Osteocyte (in vitro differentiated cells): ENCODE measurements around the gene PTPRN2. TPM values are rescaled to one million over a fixed set of nuclear protein-coding genes. Genes with fewer than 3 reads are reported as not detected.

Source experiments
- DNase-seq: peaks from one replicate; pipeline ENCODE4 v3.0.0; 2021; ENCODE audit warnings: mixed read lengths; ENCODE audit not compliant: unreplicated experiment; ENCODE audit errors: extremely low spot score
- H3K27ac Mint-ChIP-seq: one replicate; pipeline ENCODE4 v1.8.0; 2021; ENCODE audit warnings: mild to moderate bottlenecking, mixed read lengths; ENCODE audit not compliant: unreplicated experiment
- H3K27me3 Mint-ChIP-seq: one replicate; pipeline ENCODE4 v1.8.0; 2021; ENCODE audit warnings: mixed read lengths; ENCODE audit not compliant: unreplicated experiment
- H3K36me3 Mint-ChIP-seq: one replicate; pipeline ENCODE4 v1.8.0; 2021; ENCODE audit warnings: mixed read lengths; ENCODE audit not compliant: unreplicated experiment
- H3K4me1 Mint-ChIP-seq: one replicate; pipeline ENCODE4 v1.8.0; 2021; ENCODE audit warnings: mixed read lengths; ENCODE audit not compliant: unreplicated experiment
- H3K4me3 Mint-ChIP-seq: one replicate; pipeline ENCODE4 v1.8.0; 2021; ENCODE audit warnings: mild to moderate bottlenecking, moderate library complexity, mixed read lengths; ENCODE audit not compliant: unreplicated experiment
- H3K9me3 Mint-ChIP-seq: one replicate; pipeline ENCODE4 v1.8.0; 2021; ENCODE audit warnings: mixed read lengths; ENCODE audit not compliant: unreplicated experiment
- total RNA-seq: library from RNA; stranded (reverse); gene quantifications from 2 replicates; pipeline ENCODE4 v1.2.1, GENCODE V29; 2021
- TF ChIP-seq, protein P1 (sequence below): fragments of 200-600 bp; sonication (generic); IDR thresholded peaks from 2 replicates; pipeline ENCODE4 v1.5.0; 2021; ENCODE audit warnings: antibody characterized with exemption, mild to moderate bottlenecking, moderate library complexity

Gene PTPRN2
- total RNA-seq, 1 donor from 2014 or later = 0.59 TPM

DNA sequence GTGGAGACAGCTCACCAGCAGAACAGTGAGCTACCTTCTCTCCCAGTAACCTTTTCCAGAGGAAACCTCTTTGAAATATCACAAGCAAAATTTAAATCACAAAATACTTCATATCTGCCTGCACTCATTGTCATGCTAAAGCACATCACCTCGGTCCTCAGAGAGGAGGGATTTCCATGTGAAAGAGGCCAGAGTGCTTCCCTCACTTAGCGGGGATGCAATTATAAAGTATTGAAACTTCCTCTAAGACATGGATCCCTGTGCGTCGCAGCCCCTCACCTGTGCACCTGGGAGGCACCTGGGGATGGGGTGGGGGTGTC is 792.9 kb downstream of the PTPRN2 start:
- Mint-ChIP-seq H3K4me1 (peaks cover 5% of the 10 kb centered on the region), H3K4me3 (no peak overlapping the region), H3K36me3 (no peaks in the 10 kb centered on the region), H3K9me3 (no peaks in the 10 kb centered on the region), H3K27me3 (no peaks in the 10 kb centered on the region), H3K27ac (no peak overlapping the region)
- no peak for DNase-seq
- TF ChIP-seq, protein P1, sequence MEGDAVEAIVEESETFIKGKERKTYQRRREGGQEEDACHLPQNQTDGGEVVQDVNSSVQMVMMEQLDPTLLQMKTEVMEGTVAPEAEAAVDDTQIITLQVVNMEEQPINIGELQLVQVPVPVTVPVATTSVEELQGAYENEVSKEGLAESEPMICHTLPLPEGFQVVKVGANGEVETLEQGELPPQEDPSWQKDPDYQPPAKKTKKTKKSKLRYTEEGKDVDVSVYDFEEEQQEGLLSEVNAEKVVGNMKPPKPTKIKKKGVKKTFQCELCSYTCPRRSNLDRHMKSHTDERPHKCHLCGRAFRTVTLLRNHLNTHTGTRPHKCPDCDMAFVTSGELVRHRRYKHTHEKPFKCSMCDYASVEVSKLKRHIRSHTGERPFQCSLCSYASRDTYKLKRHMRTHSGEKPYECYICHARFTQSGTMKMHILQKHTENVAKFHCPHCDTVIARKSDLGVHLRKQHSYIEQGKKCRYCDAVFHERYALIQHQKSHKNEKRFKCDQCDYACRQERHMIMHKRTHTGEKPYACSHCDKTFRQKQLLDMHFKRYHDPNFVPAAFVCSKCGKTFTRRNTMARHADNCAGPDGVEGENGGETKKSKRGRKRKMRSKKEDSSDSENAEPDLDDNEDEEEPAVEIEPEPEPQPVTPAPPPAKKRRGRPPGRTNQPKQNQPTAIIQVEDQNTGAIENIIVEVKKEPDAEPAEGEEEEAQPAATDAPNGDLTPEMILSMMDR = no peak

DNA sequence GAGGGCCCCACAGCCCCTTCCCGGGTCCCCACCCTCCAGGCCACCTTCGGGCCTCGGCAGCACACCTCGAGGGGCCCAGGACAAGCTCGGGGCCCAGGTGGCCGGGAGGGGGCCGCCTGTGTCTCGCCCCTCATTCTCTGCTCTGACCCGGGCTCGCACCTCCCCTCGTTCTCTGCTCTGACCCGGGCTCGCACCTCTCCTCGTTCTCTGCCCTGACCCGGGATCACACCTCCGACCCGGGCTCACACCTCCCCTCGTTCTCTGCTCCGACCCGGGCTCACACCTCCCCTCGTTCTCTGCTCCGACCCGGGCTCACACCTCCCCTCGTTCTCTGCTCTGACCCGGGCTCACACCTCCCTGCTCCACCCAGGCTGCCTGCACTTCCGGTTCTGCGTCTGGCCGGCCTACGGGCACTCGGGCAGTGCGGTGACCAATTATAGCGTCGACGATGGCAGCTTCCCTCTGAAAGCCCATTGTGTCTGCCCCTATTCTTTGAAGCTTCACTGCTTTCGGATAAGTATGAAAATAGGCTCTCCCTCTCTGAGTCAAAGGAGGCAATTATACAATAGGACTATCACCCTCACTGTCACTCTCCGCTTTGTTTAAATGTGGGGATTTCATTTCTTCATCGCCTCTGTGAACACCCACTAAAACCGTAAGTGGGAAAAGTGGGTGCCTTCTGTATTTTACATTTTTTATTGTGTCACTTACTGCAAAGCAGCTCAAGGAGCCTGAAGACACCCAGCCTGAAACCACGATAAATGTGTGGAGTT is 793.5 kb downstream of the PTPRN2 start:
- TF ChIP-seq, protein P1 = no peak
- Mint-ChIP-seq H3K4me3 (no peak overlapping the region), H3K27me3 (no peaks in the 10 kb centered on the region), H3K36me3 (no peaks in the 10 kb centered on the region), H3K27ac (no peak overlapping the region), H3K9me3 (no peaks in the 10 kb centered on the region), H3K4me1 (peaks cover 5% of the 10 kb centered on the region)
- DNase-seq = no peak

DNA sequence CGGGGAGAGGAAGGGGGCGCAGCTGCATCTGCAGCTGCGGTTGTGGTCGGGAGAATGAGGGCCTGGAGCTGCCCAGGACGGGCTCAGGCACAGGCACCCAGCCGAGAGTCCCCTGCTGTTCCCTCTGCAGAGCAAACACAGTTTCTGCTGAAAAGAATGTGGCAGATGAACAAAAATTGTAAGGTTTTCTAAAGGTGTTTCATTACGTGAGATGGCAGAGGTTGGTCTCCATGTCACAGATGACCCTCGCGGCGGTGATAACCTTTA is 794.6 kb downstream of the PTPRN2 start:
- Mint-ChIP-seq H3K9me3 (no peaks in the 10 kb centered on the region), H3K36me3 (no peaks in the 10 kb centered on the region), H3K27ac (no peak overlapping the region), H3K4me1 (peaks cover 5% of the 10 kb centered on the region), H3K27me3 (no peaks in the 10 kb centered on the region), H3K4me3 (no peak overlapping the region)
- no peak for DNase-seq
- TF ChIP-seq, protein P1 = no peak

DNA sequence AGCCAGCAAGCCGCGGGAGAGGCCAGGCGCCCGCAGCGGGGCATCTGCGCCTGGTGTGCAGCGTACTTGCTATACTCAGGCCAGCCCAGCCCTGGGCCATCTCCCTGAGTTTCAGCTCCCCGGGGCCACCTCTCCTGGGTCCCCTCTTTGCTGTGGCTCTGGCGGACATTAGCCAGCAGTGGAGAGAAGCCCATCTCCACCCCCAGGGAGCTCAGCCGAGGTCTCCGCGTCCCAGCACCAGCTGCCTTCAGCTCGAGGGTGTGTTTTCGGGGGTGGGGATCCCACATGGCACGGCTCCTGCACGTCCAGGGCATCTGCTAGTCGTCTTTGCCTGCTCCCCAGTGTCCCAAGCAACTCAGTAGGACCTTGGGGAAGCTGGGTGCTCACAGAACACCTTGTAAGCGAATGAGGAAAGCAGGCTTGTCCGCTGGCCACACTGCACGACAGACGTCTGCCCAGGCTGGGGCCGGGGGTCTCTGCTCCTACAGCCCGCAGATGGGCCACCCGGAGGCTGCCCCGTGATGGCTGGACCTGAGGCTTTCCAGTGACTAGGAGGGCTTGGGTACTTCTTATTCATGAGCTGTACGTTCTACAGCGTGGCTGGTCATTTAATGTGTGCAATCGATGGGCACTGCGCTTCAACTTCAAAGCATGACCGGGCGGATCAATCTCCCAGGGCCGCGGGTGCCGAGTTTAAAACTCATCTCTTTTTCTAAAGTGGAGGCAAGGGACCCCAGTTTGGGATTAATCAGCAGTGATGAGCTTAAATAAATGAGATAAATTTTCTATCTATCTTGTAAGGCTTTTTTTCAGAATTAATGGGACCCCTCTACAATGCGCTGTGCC is 795.2 kb downstream of the PTPRN2 start:
- H3K4me1 Mint-ChIP-seq = peaks cover 5% of the 10 kb centered on the region
- H3K36me3 Mint-ChIP-seq = no peaks in the 10 kb centered on the region
- TF ChIP-seq, protein P1 = no peak

DNA sequence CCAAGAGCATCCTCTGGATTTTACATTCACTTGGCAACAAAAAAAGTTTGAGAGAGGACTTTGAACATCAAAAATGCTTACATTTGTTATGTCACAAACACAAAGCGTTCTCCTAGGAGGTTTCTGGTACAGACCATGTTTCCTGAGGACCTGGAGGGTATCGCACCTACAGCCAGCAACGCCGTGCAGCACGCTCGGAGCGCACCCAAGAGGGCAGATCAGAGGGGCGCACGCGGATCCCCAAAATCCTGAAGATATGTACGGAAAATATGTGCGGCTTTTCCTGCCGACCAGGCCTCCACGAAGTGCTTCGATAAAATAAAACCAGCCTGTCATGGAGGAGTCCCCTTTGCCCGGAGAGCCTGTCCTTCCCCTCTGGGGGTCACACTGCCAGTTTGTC is 796.0 kb downstream of the PTPRN2 start:
- no peak overlapping the region for H3K27ac Mint-ChIP-seq
- H3K9me3 Mint-ChIP-seq = no peaks in the 10 kb centered on the region

More for the DNA sequence above, 795.2 kb downstream of the PTPRN2 start:
- DNase-seq = no peak
- no peaks in the 10 kb centered on the region for H3K9me3 Mint-ChIP-seq
- no peaks in the 10 kb centered on the region for H3K27me3 Mint-ChIP-seq
- H3K27ac Mint-ChIP-seq = no peak overlapping the region
- H3K4me3 Mint-ChIP-seq = no peak overlapping the region

More for the DNA sequence above, 796.0 kb downstream of the PTPRN2 start:
- Mint-ChIP-seq H3K4me1 (peaks cover 5% of the 10 kb centered on the region), H3K36me3 (no peaks in the 10 kb centered on the region), H3K4me3 (no peak overlapping the region), H3K27me3 (no peaks in the 10 kb centered on the region)
- TF ChIP-seq, protein P1 = no peak
- no peak for DNase-seq
